ENCODE data around the gene DDX1.
A peak's percentile ranks its signal among the peaks of the same experiment; 100 is the strongest.
"Not testable (repeated sequence)": the region's sequence is repeated elsewhere in the genome, so short reads cannot be mapped to it uniquely, and the experiment has no call there.

The DDX1 gene

DNA sequence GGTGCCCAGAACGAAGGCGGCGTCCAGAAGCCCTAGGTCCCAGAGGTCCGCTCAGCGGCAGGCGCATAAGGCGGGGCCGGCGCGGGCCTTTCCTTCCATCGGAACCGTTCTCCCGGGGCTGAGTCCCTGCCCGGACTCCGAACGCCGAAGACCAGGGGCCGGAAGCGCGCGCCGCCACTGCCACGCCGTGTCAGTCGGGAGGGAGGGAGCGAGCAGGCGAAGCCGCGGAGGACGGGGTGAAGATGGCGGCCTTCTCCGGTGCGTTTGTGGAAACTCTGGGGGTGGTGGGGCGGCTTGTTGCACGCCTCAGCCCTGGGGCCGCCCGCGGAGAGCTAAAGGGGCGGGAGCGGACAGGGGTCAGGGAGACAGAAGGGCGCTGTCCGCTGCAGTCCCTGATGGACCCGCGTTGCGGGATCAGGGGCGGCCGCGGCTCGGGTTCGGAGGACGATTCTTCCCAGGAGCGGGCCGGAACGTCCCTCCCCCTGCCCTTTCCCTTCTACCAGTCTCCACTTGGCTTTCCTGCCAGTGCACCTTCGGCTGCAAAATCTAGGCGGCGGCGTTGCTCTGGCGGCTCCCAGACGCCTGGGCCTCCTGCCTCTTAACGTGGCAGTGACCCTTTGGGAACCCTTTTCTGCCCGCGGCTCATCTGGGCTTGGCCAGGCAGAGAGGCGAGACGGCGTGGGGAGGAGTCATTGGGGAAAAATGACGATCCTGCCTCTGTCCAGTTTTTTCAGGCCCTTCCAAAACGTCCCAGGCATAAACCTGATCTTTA is at the start of gene DDX1:
DDX1 (plus strand) TSS at position 177 of the 772 bp plus-strand sequence; CDS start at position 243, 66 bp downstream.
- DNase-seq: peak; percentile 74

GRCh38 chr2:15542269-15542668 is 49.4 kb upstream of the DDX1 start:
- not testable (repeated sequence) for DNase-seq

DNA sequence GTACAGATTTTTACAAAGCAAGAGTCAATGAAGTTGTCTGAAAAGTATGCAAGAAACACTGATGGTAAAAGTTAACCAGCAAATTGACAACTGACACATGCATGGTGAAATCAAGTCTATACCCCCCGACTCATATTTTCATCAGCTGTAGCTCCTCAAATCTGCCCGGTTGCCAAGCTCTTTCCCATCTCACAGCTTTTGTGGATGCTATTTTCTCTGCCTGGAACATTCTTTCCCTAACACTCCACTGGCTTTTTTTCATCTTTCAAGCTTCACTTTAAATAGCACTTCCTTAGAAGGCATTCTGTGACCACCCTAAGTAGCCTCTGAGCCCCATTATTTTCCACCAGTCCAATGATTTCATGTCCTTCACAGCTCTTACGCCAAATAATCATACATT is 48.6 kb upstream of the DDX1 start:
- no peak for DNase-seq

DNA sequence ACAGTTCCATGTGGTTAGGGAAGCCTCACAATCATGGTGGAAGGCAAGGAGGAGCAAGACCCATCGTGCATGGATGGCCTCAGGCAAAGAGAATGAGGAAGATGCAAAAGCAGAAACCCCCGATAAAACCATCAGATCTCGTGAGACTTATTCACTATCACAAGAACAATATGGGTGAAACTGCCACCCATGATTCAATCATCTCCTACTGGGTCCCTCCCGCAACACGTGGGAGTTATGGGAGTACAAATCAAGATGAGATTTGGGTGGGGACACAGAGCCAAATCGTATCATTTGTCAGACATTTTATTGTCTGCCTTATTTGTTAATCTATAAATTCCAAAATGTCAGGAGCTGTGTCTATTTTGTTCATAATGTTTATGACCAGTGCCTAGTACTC is 48.1 kb upstream of the DDX1 start:
- no peak for DNase-seq

DNA sequence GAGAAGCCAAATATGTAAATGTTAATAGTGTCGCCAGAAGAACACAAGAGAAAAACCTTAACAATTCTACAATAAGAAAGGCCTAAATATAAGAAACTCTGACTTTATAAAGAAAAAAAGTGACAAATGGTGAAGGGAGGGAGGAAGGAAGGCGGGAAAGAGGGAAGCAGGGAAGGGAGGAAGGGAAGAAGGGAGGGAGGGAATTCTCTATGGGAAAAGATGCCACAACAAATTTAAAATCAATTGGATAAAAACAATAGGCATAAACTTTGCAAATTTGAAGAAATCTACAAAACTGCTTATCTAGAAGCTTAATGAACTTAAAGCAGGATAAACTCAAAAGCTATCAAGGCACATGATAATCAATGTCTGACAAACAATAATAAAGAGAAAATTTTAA is 47.4 kb upstream of the DDX1 start:
- DNase-seq: no peak

GRCh38 chr2:15546297-15547098 is 45.2 kb upstream of the DDX1 start:
- no peak for DNase-seq

- DNase-seq: no peak
These were observed 44.4 kb upstream of the DDX1 start for GRCh38 chr2:15547115-15547876.

DNA sequence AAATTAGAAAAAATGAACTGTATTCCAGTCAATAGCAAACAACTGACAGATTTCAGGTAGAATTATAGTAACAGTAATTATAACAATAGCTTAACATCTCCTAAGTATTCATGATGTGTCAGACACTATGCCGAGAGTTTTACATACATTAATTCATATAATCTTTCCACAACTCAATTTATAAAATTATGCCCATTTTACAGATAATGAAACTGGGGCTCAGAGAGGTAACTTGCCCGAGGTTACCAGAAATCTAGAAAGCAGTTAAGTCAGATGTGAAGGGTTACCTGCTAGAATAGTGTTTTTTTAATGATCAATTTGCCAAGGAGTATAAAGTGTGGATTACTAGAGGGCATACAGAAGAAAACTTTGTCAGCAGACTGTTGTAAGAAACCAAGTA is 42.7 kb upstream of the DDX1 start:
- DNase-seq: no peak

DNA sequence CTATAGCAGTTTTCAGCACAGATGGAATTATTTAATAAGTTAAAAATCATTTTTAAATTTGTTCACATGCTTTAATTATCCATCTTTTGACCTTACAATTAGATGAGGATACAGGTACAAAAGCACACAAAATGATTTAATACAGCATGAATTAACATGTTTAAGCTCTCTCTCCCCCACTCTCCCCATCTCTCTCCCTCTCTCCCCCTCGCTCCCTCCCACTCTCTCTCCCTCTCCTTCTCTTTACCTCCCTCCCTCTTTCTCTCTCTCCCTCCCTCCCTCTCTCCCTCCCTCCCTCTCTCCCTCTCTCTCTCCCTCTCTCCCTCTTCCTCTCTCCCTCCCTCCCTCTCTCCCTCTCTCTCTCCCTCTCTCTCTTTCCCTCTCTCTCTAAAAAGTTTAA is 38.1 kb upstream of the DDX1 start:
- DNase-seq: no peak

DNA sequence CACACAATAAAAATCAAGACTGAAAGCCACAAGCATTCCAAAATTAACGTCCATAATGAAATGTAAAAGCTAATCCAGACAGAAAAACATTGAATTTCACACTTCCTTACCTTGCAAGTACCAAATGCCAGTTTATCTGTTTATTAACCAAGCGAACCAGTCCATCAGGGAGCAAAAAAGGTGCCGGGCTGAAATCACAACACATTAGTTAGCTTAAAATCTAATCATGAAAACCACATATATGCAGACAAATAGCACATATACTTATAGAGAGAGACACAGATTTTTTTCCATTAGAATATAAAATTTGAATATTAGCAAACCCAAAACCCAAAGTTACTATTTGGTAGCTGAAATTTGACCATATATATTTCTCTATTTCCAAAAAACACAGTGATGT is 37.7 kb upstream of the DDX1 start:
- DNase-seq: no peak

GRCh38 chr2:15554525-15555218 is 37.0 kb upstream of the DDX1 start:
- no peak for DNase-seq

GRCh38 chr2:15555760-15556193 is 35.9 kb upstream of the DDX1 start:
- no peak for DNase-seq

- DNase-seq: no peak
These were observed 35.2 kb upstream of the DDX1 start for GRCh38 chr2:15556311-15556930.

- DNase-seq: no peak
These were observed 33.8 kb upstream of the DDX1 start for GRCh38 chr2:15557887-15558311.

DNA sequence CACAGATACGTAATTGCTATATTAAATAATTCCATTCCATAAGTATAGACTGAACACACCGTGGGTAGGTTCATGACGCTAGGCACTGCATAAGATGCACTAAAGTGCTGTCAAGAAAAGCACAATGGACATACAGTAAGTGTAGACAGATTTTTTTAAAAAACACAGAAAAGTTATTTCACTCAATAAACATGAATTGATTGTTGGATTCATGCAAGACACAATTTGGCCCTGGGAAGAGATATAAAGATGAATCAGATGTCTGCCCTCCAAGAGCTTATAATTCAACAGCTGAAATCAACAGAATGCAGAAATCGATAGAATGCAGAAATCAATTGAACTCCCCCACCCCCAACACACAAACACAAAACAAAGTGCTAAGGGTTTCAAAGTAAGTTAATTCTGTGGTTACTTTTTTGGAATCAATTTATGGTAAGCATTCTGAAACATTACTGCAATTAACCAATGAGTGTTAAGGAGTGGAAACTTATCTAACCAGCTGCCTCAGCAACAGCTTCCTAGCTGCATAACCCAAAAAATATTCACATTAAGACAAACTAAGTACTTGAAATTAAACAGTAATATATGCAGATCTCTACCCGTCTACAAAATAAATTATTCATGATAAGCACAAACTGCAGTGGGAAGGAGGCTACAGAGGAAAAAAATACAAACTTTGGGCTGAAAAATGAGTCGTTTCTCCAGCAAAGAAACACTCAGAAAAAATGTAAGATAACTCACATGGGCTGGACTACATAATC is 32.1 kb upstream of the DDX1 start:
- DNase-seq: no peak

GRCh38 chr2:15560140-15560987 is 31.3 kb upstream of the DDX1 start:
- no peak for DNase-seq

DNA sequence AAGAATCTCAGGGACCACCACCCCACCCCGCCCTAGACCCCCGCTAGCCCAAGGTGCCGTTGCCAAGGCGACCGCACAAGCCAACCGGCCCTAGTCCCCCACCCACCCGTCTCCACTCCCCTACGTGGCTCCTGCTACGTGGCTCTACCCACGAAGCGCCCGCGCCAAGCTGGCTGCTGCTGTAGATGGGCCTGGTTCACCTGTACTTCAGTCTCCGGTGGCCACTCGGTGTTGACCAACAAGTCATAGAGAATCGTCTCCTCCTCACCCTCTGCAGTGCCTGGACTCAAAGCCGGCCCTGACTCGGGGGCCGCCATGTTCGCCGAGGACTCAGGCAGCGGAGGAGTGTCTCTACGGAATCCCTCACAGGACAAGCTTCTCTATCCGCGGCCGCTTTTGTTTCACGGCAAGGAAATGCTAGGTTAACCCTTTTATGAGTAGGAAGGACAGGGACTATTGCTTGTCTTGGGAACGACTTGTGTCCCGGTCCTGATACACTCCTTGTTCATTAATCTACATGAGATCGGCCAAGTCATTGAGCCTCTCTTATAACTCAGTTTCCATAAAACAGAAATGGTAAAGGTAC is 30.6 kb upstream of the DDX1 start, which contains the start of gene NBAS:
NBAS (minus strand) TSS at position 347 of the 586 bp plus-strand sequence; CDS start at position 317, 30 bp downstream.
- peak; percentile 83 for DNase-seq

DNA sequence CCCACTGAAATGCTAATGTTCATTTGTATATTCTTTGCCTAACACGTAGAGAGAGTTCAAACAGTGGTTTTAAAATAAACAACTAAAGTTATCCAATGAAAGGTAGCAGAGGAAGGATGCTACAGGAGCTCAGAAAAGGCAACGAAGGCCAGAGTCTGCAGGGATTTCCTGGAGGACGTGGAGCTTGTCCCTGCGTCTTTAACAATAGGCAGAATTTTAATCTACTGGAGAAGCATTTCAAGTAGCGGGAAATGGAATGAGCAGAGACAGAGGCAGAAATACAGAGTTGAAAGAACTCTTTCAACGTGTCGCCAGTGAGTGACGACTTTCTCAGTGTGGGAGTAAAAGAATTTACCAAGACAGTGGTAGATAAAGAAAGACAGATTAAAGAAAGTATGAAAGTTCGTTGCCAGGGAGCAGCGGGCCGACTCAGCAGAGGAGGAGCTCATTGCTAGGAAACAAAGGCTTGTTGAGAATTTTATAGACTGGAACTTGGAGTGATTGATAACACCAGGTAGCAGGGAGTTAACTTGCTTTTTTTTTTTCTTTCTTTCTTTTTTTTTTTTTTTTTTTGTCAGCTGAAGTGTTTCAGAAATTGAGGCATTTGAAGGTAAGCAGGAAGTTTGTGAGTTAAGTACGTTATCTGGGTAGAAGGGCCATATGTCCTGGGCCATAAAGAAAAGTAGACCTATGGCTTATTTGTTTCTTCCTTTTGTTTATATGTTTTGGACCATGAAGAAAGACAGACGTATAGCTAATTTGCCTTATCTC is 29.9 kb upstream of the DDX1 start:
- peak; percentile 75 for DNase-seq
